ENCODE data around the gene CABLES2.

CABLES2 gene

GRCh38 chr20:62403331-62403730, 3.8 kb downstream of the CABLES2 start:
- DNase-seq, result no peak

DNA sequence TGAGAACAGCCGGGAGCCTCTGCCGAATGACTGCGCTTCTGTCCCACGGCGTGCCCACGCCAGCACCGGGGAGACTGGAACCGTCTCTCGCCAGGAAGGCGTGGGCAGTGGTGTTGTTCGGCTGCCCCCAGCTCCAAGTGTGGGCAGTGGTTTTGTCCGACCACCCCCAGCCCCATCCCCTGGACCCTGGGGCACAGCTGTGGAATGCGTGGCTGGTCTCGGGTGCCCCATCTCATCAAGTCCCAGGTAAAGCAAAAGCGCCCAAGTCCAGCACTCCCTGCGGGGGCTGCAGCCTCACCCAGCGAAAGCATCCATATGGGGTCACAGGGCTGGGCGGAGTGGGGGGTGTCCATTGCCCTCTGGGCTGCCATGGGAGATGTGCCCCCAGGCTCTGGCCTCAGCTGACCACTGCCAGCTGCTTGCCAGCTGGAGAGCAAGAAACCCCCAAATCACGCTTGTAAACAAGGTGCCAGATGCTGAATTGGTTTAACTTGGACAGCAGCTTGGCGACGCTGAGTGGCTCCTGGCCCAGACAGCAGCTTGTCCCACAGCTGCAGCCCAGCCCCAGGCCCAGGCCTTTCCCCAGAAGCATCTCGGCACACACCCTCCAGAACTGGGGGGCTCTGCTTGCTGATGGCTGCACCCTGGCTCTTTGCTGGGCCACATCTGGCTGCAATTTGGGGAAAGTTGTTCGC, 4.5 kb downstream of the CABLES2 start:
- DNase-seq, result no peak

GRCh38 chr20:62401331-62401779, 5.7 kb downstream of the CABLES2 start:
- DNase-seq, result no peak

GRCh38 chr20:62400541-62400940, 6.5 kb downstream of the CABLES2 start:
- DNase-seq, result no peak

GRCh38 chr20:62400021-62400420, 7.1 kb downstream of the CABLES2 start:
- DNase-seq, result no peak

DNA sequence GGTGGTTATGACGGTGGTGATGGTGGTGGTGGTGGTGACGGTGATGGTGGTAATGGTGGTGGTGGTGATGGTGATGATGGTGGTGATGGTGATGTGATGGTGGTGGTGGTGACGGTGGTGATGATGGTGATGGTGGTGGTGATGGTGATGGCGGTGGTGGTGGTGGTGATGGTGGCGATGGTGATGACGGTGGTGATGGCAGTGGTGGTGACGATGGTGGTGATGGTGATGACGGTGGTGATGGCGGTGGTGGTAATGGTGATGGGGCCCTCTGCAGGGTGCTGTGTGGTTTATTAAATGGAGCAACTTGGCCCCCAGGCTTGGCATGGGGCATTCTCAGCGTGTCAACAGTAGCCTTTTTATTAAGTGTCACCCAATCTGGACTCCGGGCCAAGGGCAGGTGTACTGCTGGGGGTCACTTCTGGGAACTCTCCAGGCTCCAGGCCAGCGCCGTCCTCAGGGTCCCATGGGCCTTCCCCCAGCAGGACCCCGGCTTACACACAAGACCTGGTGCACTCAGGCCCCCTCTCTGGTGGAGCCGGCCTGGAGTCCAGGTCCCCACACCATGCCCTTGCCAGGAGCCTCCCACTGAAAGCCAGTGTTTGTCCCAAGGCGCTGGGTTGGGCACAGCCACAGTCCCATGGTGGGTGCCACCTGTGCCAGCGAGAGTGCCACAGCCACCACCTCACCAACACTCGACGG, 8.8 kb downstream of the CABLES2 start:
- DNase-seq, result no peak

GRCh38 chr20:62396367-62397239, 10.5 kb downstream of the CABLES2 start:
- DNase-seq, result no peak

GRCh38 chr20:62395311-62396242, 11.5 kb downstream of the CABLES2 start:
- no peak for DNase-seq

DNA sequence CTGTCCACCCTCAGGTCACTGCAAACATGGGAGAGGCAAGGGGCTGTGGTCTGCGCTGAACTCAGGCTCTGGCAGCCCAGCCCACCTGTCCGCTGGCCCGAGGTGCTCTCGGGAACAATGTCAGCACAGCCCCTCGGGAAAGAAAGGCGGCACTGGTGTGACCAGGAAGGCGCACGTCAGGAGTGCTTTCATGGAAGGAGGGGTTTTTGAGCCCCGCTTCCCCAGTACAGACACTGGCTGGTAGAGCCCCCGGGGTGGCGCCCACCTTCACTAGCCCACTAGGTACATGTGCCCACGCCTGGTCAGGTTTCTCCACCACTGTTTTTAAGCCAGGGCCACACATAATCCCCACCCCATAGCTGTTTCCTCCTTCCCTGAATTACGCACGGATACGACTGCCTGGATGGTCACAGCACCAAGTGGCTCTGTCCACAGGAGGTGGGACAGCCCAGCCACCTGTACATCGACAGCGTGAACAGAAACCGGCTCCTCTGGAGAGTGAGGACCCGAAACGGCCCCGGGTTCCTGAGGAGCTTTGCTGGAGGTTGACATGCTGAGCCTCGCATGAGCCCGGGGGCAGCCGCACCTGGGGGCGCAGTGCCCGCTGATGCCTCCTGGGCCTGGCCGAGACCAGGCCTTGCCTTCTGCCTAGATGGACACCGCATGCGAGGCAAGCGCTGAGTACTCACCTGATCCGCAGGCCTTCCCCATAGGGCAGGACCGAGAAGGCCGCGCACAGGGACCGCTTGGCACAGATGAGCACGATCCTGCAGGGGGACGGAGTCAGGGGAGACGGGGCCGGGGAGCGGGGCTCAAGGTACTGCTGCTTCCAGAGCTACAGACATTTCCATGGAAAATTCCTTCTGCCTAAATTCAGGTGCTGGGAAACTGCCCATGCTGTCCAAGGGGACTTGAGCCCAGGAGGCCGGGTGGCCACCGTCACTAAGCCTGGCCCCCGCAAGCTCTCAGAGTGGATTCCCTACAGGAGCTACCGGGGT, 12.5 kb downstream of the CABLES2 start:
- DNase-seq, result no peak

GRCh38 chr20:62393830-62394229, 13.3 kb downstream of the CABLES2 start:
- no peak for DNase-seq

- no peak for DNase-seq
Measured at GRCh38 chr20:62393335-62393665, 13.8 kb downstream of the CABLES2 start.

DNA sequence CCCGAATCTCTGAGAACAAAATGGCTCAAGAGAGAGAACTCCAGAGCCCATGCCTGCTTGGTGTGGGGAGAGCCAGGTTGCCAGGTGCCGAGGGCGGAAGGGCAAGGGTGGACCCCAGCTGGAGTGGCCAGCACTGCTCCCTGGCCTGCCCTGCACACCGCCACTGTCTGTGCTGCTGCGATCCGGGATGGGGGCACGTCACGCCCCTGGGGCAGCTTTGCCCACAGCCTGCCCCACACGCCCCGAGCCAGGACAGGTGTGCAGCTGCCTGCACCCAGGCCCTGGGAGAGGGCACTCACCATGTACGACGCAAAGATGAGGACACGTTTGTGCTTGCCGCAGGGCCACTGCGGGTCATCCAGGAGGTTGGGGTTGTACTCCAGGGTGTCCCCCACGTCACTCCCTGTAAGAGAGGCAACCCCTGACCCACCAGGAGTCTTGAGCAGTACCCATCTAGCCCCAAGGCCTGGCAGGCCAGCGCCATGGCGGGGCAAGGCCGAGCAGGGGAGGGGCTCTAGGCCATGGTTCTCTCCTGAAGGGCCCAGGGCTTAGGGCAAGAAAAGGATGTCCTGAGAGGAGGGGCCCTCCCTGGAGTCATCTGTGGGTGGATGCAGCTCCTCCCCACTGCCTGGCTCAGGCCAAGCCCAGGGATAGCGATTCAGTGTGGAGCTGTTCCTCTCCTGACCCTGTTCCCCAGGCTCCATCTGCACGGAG, 14.3 kb downstream of the CABLES2 start:
- DNase-seq, result no peak

DNA sequence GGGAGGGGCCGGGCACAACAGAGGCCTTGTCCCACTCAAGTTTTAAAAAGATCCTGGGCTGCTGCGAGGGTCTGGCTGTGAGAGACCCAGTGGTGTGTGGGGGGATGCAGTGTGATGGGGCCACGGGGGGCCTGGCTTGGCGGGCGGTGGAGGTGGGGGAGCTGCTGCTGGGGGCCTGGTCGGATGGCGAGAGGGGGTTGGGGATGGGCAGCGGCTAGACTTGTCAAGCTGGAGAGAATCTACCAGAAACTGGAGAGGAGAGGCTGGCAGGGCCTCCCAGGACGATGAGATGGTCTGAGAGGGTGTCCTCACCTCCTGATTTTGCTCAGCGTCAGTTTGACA, 15.0 kb downstream of the CABLES2 start:
- no peak for DNase-seq

- no peak for DNase-seq
Measured at GRCh38 chr20:62391165-62392076, 15.7 kb downstream of the CABLES2 start.

GRCh38 chr20:62390317-62391164, 16.5 kb downstream of the CABLES2 start:
- DNase-seq, result no peak

DNA sequence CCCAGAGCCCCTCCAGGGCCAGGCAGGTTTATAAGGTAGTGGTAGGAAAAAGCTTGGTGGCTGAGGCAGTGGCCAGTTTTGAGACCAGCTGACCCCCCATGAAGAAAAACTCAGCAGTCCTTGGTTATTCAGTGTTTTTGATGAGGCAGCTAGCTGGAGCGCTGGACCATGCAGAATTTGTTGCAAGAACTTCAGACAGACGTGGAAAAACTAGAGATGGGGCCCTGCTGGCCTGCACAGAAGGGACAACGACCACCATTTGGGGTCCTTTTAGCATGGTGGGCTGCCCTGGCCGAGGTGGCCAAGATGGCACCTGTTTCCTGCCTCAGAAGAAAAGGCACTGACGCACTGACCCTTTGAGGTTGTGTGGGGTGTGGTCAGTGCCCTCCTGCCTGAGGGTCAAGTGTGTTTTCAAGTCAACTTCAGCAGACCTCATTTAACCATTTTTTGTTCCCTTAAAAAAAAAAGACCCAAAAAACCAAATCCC, 17.4 kb downstream of the CABLES2 start:
- no peak for DNase-seq

GRCh38 chr20:62388839-62389600, 18.1 kb downstream of the CABLES2 start:
- DNase-seq, result no peak

Data from right hindlimb (tissue), 1 donor.